Measurements from ENCODE around the gene ITGA1.

ITGA1 gene

GRCh38 chr5:52783226-52783959 lies 4.3 kb upstream of the ITGA1 start:
- Histone ChIP-seq H3K9ac (ENCODE audit: low read depth, low read length, poor library complexity) (no peak overlapping the region), H2BK5ac (ENCODE audit: low read length) (no peak overlapping the region), H3K4ac (ENCODE audit: low read length) (no peak overlapping the region), H2AFZ (ENCODE audit: low read length) (no peak overlapping the region), H2BK120ac (ENCODE audit: low read depth, low read length) (no peak overlapping the region), H3K4me3 (ENCODE audit: low read length in 2 of 2) (no peak overlapping the region), H2AK5ac (ENCODE audit: low read depth, low read length) (no peak overlapping the region), H2BK12ac (ENCODE audit: low read length) (no peak overlapping the region), H3K27ac (replicated peaks; ENCODE audit: low read length) (no peak overlapping the region), H4K8ac (ENCODE audit: low read depth, low read length) (no peak overlapping the region), H3K9me3 (replicated peaks in 1 of 2; ENCODE audit: control insufficient read depth in 2 of 2, insufficient read depth in 1 of 2, low read depth in 1 of 2, low read length in 2 of 2) (peaks cover 0 to 2% of the 10 kb centered on the region in 2 donors), H3K23ac (ENCODE audit: low read depth, low read length, poor library complexity) (no peak overlapping the region), H3K14ac (ENCODE audit: low read length) (no peak overlapping the region), H2BK15ac (ENCODE audit: low read length) (no peak overlapping the region), H3K18ac (ENCODE audit: low read length) (no peak overlapping the region), H3K27me3 (ENCODE audit: control insufficient read depth in 3 of 3, insufficient read depth in 3 of 3, low read depth in 1 of 3, low read length in 3 of 3) (peaks cover 0 to 18% (median 0%) of the 10 kb centered on the region in 3 experiments), H3K36me3 (replicated peaks in 1 of 2; ENCODE audit: control insufficient read depth in 2 of 2, insufficient read depth in 2 of 2, low read length in 2 of 2) (no peaks in the 10 kb centered on the region), H3K79me1 (ENCODE audit: low read depth, low read length) (no peaks in the 10 kb centered on the region), H3K4me2 (ENCODE audit: insufficient read depth, low read length, poor library complexity, severe bottlenecking) (no peak overlapping the region), H4K91ac (ENCODE audit: low read depth, low read length, poor library complexity) (no peak overlapping the region), H3K4me1 (ENCODE audit: control insufficient read depth in 2 of 2, insufficient read depth in 1 of 2, low read depth in 1 of 2, low read length in 2 of 2) (peaks cover 0 to 4% of the 10 kb centered on the region in 2 donors)
- no peak for DNase-seq (ENCODE audit: low spot score)
- WGBS, 2 donors (ENCODE audit: extremely low coverage in 2 of 2, insufficient read length in 2 of 2, insufficient replicate concordance in 1 of 2) = no CpG with 5 or more reads among the region's 2 CpGs

GRCh38 chr5:52784737-52785136 lies 3.0 kb upstream of the ITGA1 start:
- Histone ChIP-seq H3K27me3 (ENCODE audit: control insufficient read depth in 3 of 3, insufficient read depth in 3 of 3, low read depth in 1 of 3, low read length in 3 of 3) (peaks cover 0 to 28% (median 0%) of the 10 kb centered on the region in 3 experiments), H3K36me3 (replicated peaks in 1 of 2; ENCODE audit: control insufficient read depth in 2 of 2, insufficient read depth in 2 of 2, low read length in 2 of 2) (no peaks in the 10 kb centered on the region), H3K23ac (ENCODE audit: low read depth, low read length, poor library complexity) (no peak overlapping the region), H3K4me2 (ENCODE audit: insufficient read depth, low read length, poor library complexity, severe bottlenecking) (no peak overlapping the region), H3K4me3 (ENCODE audit: low read length in 2 of 2) (no peak overlapping the region), H4K91ac (ENCODE audit: low read depth, low read length, poor library complexity) (no peak overlapping the region), H3K4me1 (ENCODE audit: control insufficient read depth in 2 of 2, insufficient read depth in 1 of 2, low read depth in 1 of 2, low read length in 2 of 2) (peaks cover 0 to 5% of the 10 kb centered on the region in 2 donors), H3K18ac (ENCODE audit: low read length) (no peak overlapping the region), H2AK5ac (ENCODE audit: low read depth, low read length) (no peak overlapping the region), H2AFZ (ENCODE audit: low read length) (no peak overlapping the region), H3K9ac (ENCODE audit: low read depth, low read length, poor library complexity) (no peak overlapping the region), H2BK12ac (ENCODE audit: low read length) (no peak overlapping the region), H3K4ac (ENCODE audit: low read length) (no peak overlapping the region), H3K14ac (ENCODE audit: low read length) (no peak overlapping the region), H2BK5ac (ENCODE audit: low read length) (no peak overlapping the region), H3K79me1 (ENCODE audit: low read depth, low read length) (no peaks in the 10 kb centered on the region), H2BK120ac (ENCODE audit: low read depth, low read length) (no peak overlapping the region), H2BK15ac (ENCODE audit: low read length) (no peak overlapping the region), H4K8ac (ENCODE audit: low read depth, low read length) (no peak overlapping the region), H3K27ac (replicated peaks; ENCODE audit: low read length) (no peak overlapping the region), H3K9me3 (replicated peaks in 1 of 2; ENCODE audit: control insufficient read depth in 2 of 2, insufficient read depth in 1 of 2, low read depth in 1 of 2, low read length in 2 of 2) (no peaks in the 10 kb centered on the region)
- DNase-seq (ENCODE audit: low spot score) = no peak
- no CpG with 5 or more reads among the region's 6 CpGs for WGBS, 2 donors (ENCODE audit: extremely low coverage in 2 of 2, insufficient read length in 2 of 2, insufficient replicate concordance in 1 of 2)

GRCh38 chr5:52786391-52786790 lies 1.3 kb upstream of the ITGA1 start:
- no peak overlapping the region for H3K9ac ChIP-seq (ENCODE audit: low read depth, low read length, poor library complexity)
- peaks cover 0 to 5% of the 10 kb centered on the region in 2 donors for H3K4me1 ChIP-seq (ENCODE audit: control insufficient read depth in 2 of 2, insufficient read depth in 1 of 2, low read depth in 1 of 2, low read length in 2 of 2)
- no peak overlapping the region for H3K27ac ChIP-seq (replicated peaks; ENCODE audit: low read length)

GRCh38 chr5:52786949-52787599 lies 642 bp upstream of the ITGA1 start:
- no peak overlapping the region for H3K14ac ChIP-seq (ENCODE audit: low read length)
- no peak overlapping the region for H2AK5ac ChIP-seq (ENCODE audit: low read depth, low read length)
- H3K27ac ChIP-seq (replicated peaks; ENCODE audit: low read length) = no peak overlapping the region
- no peak overlapping the region for H3K4me3 ChIP-seq (ENCODE audit: low read length in 2 of 2)
- no peak overlapping the region for H3K18ac ChIP-seq (ENCODE audit: low read length)
- H2AFZ ChIP-seq (ENCODE audit: low read length) = no peak overlapping the region
- WGBS, 2 donors (ENCODE audit: extremely low coverage in 2 of 2, insufficient read length in 2 of 2, insufficient replicate concordance in 1 of 2) = no CpG with 5 or more reads among the region's 11 CpGs
- H2BK12ac ChIP-seq (ENCODE audit: low read length) = no peak overlapping the region
- no peaks in the 10 kb centered on the region for H3K79me1 ChIP-seq (ENCODE audit: low read depth, low read length)
- no peak for DNase-seq (ENCODE audit: low spot score)
- peaks cover 0 to 31% (median 0%) of the 10 kb centered on the region in 3 experiments for H3K27me3 ChIP-seq (ENCODE audit: control insufficient read depth in 3 of 3, insufficient read depth in 3 of 3, low read depth in 1 of 3, low read length in 3 of 3)
- H3K9me3 ChIP-seq (replicated peaks in 1 of 2; ENCODE audit: control insufficient read depth in 2 of 2, insufficient read depth in 1 of 2, low read depth in 1 of 2, low read length in 2 of 2) = no peaks in the 10 kb centered on the region
- peaks cover 0 to 5% of the 10 kb centered on the region in 2 donors for H3K4me1 ChIP-seq (ENCODE audit: control insufficient read depth in 2 of 2, insufficient read depth in 1 of 2, low read depth in 1 of 2, low read length in 2 of 2)
- no peak overlapping the region for H3K9ac ChIP-seq (ENCODE audit: low read depth, low read length, poor library complexity)
- H3K4ac ChIP-seq (ENCODE audit: low read length) = no peak overlapping the region
- H3K36me3 ChIP-seq (replicated peaks in 1 of 2; ENCODE audit: control insufficient read depth in 2 of 2, insufficient read depth in 2 of 2, low read length in 2 of 2) = no peaks in the 10 kb centered on the region
- no peak overlapping the region for H2BK5ac ChIP-seq (ENCODE audit: low read length)
- no peak overlapping the region for H2BK15ac ChIP-seq (ENCODE audit: low read length)
- H4K91ac ChIP-seq (ENCODE audit: low read depth, low read length, poor library complexity) = no peak overlapping the region
- peak overlapping the region; percentile 97 for H3K4me2 ChIP-seq (ENCODE audit: insufficient read depth, low read length, poor library complexity, severe bottlenecking)
- no peak overlapping the region for H3K23ac ChIP-seq (ENCODE audit: low read depth, low read length, poor library complexity)
- H4K8ac ChIP-seq (ENCODE audit: low read depth, low read length) = no peak overlapping the region
- no peak overlapping the region for H2BK120ac ChIP-seq (ENCODE audit: low read depth, low read length)

More at GRCh38 chr5:52786391-52786790, 1.3 kb upstream of the ITGA1 start:
- Histone ChIP-seq H2BK12ac (ENCODE audit: low read length) (no peak overlapping the region), H3K36me3 (replicated peaks in 1 of 2; ENCODE audit: control insufficient read depth in 2 of 2, insufficient read depth in 2 of 2, low read length in 2 of 2) (no peaks in the 10 kb centered on the region), H2AK5ac (ENCODE audit: low read depth, low read length) (no peak overlapping the region), H4K8ac (ENCODE audit: low read depth, low read length) (no peak overlapping the region), H3K79me1 (ENCODE audit: low read depth, low read length) (no peaks in the 10 kb centered on the region), H2BK120ac (ENCODE audit: low read depth, low read length) (no peak overlapping the region), H2AFZ (ENCODE audit: low read length) (no peak overlapping the region), H3K9me3 (replicated peaks in 1 of 2; ENCODE audit: control insufficient read depth in 2 of 2, insufficient read depth in 1 of 2, low read depth in 1 of 2, low read length in 2 of 2) (no peaks in the 10 kb centered on the region), H3K23ac (ENCODE audit: low read depth, low read length, poor library complexity) (no peak overlapping the region), H3K4ac (ENCODE audit: low read length) (no peak overlapping the region), H3K14ac (ENCODE audit: low read length) (no peak overlapping the region), H2BK15ac (ENCODE audit: low read length) (no peak overlapping the region), H2BK5ac (ENCODE audit: low read length) (no peak overlapping the region), H3K4me2 (ENCODE audit: insufficient read depth, low read length, poor library complexity, severe bottlenecking) (no peak overlapping the region), H4K91ac (ENCODE audit: low read depth, low read length, poor library complexity) (no peak overlapping the region), H3K18ac (ENCODE audit: low read length) (no peak overlapping the region), H3K4me3 (ENCODE audit: low read length in 2 of 2) (no peak overlapping the region), H3K27me3 (ENCODE audit: control insufficient read depth in 3 of 3, insufficient read depth in 3 of 3, low read depth in 1 of 3, low read length in 3 of 3) (peaks cover 0 to 31% (median 0%) of the 10 kb centered on the region in 3 experiments)
- WGBS, 2 donors (ENCODE audit: extremely low coverage in 2 of 2, insufficient read length in 2 of 2, insufficient replicate concordance in 1 of 2) = no CpG with 5 or more reads among the region's 4 CpGs
- DNase-seq (ENCODE audit: low spot score) = no peak
